BE2C (cell line): ENCODE results near the gene ANKRD6.

Experiments
- DNase-seq: peaks from one replicate; pipeline ENCODE4 v3.0.0-alpha.2; 2020
- H3K27me3 ChIP-seq: fragments of 250-450 bp; sonication (Bioruptor Pico); 2 replicates; pipeline ENCODE4 v1.5.1; 2020; ENCODE audit warnings: mild to moderate bottlenecking
- H3K36me3 ChIP-seq: fragments of 250-450 bp; sonication (Bioruptor Pico); 2 replicates; pipeline ENCODE4 v1.5.1; 2020; ENCODE audit warnings: mild to moderate bottlenecking
- H3K4me1 ChIP-seq: fragments of 250-450 bp; sonication (Bioruptor Pico); 2 replicates; pipeline ENCODE4 v1.5.1; 2020
- H3K4me3 ChIP-seq: 2 replicates; pipeline ENCODE4 v1.5.1; 2011; ENCODE audit warnings: low read depth, low read length
- H3K9me3 ChIP-seq: fragments of 250-450 bp; sonication (Bioruptor Pico); 2 replicates; pipeline ENCODE4 v1.5.1; 2020
- TF ChIP-seq, protein P1 (sequence below): IDR thresholded peaks from 2 replicates; pipeline ENCODE4 v1.5.1; 2012; ENCODE audit warnings: mild to moderate bottlenecking, low read depth, low read length

Gene ANKRD6

DNA sequence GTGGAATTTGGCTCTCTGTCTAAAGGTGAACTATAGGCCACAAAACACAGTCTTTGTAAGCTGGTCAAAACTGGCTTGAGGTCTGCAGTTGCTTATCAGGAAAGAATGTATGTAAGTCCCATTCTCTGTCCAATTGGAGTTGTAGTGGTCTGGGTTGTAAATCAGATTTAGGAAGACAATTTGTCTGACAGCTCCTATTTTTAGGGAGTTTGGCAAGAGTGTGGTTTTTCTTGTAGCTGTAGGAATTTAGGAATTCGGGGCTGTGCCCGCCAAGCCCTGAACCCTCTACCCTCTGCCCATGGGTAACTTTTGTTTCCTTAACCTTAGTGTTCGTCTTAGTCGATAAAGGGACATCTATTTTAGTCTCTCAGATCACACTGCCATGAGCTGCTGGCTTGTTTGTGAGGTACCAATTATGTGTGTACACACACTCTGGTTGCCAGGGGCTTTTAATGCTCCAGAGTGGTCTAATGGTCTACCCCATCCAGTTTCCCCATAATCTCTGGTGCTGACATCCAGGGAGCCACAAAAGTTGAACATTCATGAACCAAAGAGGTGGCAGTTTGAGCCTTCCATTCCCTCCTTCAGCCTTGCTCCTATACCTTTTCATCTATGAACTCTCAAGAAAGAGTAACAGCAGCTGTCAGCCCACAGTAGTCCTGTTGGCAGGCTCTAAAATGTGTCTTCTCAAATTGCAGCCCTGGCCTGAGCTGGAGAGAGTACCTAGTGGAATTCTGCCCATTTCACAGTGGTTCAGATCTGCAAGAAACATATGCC lies 93.0 kb downstream of the ANKRD6 start:
- no peak for DNase-seq
- no peaks in the 10 kb centered on the region for H3K36me3 ChIP-seq

DNA sequence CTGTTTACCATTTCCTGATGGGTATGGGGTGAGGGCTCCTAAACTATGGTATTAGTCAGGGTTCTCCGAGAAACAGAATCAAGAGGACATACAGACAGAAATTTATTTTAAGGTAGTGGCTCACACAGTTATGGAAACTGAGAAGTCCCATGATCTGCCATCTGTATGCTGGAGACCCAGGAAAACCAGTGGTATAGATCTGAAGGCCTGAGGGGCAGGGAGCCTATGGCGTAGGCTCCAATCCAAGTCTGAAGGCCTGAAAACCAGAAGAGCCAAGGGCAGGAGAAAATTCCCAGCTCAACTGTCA lies 93.6 kb downstream of the ANKRD6 start:
- Histone ChIP-seq H3K9me3 (no peaks in the 10 kb centered on the region), H3K4me1 (peaks cover 6% of the 10 kb centered on the region; the same call in 1 of the 2 replicates)

More for the DNA sequence above, 93.0 kb downstream of the ANKRD6 start:
- TF ChIP-seq, protein P1, sequence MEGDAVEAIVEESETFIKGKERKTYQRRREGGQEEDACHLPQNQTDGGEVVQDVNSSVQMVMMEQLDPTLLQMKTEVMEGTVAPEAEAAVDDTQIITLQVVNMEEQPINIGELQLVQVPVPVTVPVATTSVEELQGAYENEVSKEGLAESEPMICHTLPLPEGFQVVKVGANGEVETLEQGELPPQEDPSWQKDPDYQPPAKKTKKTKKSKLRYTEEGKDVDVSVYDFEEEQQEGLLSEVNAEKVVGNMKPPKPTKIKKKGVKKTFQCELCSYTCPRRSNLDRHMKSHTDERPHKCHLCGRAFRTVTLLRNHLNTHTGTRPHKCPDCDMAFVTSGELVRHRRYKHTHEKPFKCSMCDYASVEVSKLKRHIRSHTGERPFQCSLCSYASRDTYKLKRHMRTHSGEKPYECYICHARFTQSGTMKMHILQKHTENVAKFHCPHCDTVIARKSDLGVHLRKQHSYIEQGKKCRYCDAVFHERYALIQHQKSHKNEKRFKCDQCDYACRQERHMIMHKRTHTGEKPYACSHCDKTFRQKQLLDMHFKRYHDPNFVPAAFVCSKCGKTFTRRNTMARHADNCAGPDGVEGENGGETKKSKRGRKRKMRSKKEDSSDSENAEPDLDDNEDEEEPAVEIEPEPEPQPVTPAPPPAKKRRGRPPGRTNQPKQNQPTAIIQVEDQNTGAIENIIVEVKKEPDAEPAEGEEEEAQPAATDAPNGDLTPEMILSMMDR, result no peak
- H3K4me1 ChIP-seq, result peaks cover 6% of the 10 kb centered on the region; the same call in 1 of the 2 replicates
- no peak overlapping the region for H3K4me3 ChIP-seq
- no peaks in the 10 kb centered on the region for H3K9me3 ChIP-seq
- H3K27me3 ChIP-seq, result no peaks in the 10 kb centered on the region

DNA sequence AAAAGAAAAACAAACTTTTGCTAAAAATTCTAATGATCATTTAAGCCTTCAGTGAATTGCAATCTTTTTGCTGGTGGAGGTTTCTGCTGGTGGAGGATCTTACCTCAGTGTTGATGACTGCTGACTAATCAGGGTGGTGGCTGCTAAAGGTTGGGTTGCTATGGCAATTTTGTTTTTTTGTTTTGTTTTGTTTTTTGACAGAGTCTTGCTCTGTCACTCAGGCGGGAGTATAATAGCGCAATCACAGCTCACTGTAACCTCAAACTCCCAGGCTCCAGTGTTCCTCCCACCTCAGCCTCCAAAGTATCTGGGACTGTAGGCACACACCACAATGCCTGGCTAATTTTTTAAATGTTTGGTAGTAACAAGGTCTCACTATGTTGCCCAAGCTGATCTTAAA lies 94.7 kb downstream of the ANKRD6 start:
- no peak for DNase-seq
- H3K4me3 ChIP-seq, result no peak overlapping the region
- peaks cover 6% of the 10 kb centered on the region; the same call in 1 of the 2 replicates for H3K4me1 ChIP-seq
- H3K27me3 ChIP-seq, result no peaks in the 10 kb centered on the region
- no peaks in the 10 kb centered on the region for H3K36me3 ChIP-seq
- H3K9me3 ChIP-seq, result no peaks in the 10 kb centered on the region
- TF ChIP-seq, protein P1, result no peak

More for the DNA sequence above, 93.6 kb downstream of the ANKRD6 start:
- TF ChIP-seq, protein P1, result no peak
- H3K4me3 ChIP-seq, result no peak overlapping the region
- H3K27me3 ChIP-seq, result no peaks in the 10 kb centered on the region
- no peak for DNase-seq
- H3K36me3 ChIP-seq, result no peaks in the 10 kb centered on the region

DNA sequence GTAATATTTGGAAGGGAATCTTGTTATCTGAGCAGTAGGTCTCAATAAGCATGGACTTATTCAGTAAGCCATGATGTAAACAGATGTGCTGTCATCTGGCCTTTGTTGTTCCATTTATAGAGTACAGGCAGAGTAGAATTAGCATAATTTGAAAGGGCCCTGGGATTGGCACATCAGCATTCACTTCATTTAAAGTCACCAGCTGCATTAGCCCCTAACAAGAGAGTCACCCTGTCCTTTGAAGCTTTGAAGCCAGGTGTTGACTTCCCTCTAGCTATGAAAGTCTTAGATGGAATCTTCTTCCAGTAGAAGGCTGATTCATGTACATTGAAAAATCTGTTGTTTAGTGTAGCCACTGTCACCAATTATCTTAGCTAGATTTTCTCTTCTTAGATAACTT lies 95.9 kb downstream of the ANKRD6 start:
- TF ChIP-seq, protein P1, result no peak
- peaks cover 6% of the 10 kb centered on the region; the same call in 1 of the 2 replicates for H3K4me1 ChIP-seq
- no peaks in the 10 kb centered on the region for H3K9me3 ChIP-seq
- no peak overlapping the region for H3K4me3 ChIP-seq
- no peak for DNase-seq
- H3K36me3 ChIP-seq, result no peaks in the 10 kb centered on the region
- no peaks in the 10 kb centered on the region for H3K27me3 ChIP-seq

DNA sequence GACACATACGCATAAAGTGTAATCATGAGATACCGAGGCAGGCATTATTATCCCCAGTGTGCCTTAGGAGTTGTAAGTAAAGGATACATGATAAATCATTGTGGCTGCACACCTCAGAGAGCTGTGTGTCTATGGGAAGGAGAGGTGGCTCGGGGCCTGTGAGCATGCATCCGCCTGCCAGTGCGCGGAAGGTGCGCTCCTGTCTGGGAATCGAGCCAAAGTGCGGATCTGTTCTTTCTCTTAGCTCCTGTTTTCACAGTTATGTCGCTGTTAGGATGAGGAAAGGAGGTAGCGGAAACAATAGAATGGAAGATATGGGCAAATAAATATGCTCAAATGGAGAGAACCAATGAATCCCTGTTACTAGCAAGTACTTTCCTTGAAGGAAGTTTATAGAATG lies 98.0 kb downstream of the ANKRD6 start:
- Histone ChIP-seq H3K36me3 (no peaks in the 10 kb centered on the region), H3K4me1 (peaks cover 6% of the 10 kb centered on the region; the same call in 1 of the 2 replicates), H3K9me3 (no peaks in the 10 kb centered on the region), H3K27me3 (no peaks in the 10 kb centered on the region), H3K4me3 (peak overlapping the region; percentile 41)
- peak; percentile 82 for DNase-seq
- TF ChIP-seq, protein P1, result no peak

DNA sequence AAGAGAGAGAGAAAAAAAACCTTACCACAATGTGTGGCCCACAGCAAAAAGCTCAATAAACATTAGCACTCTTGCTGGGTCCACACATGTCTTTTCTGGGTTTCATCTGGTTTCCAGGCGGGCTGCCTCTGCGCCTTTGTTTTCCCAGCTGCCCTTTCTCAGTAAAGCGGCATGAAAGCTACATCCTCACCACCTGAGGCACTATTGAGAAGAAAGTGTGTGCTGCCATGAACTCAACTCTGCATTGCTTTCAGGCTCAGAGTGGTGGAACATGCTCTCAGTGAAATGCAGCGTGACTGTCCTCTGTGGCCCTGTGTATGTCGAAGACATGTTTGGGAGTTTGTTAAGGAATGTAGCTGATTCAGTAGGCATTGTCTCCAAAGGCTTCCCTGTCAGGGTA lies 103.3 kb downstream of the ANKRD6 start:
- H3K27me3 ChIP-seq, result no peaks in the 10 kb centered on the region
- no peaks in the 10 kb centered on the region for H3K9me3 ChIP-seq
- H3K36me3 ChIP-seq, result no peaks in the 10 kb centered on the region
- no peaks in the 10 kb centered on the region for H3K4me1 ChIP-seq
- TF ChIP-seq, protein P1, result peak; percentile 20; the same call in 1 of the 2 replicates
- peak; percentile 13 for DNase-seq
- H3K4me3 ChIP-seq, result no peak overlapping the region
